ENCODE data around the gene CDKN2AIP. TPM values are rescaled to one million over a fixed set of nuclear protein-coding genes. Genes with fewer than 3 reads are reported as not detected.

Gene CDKN2AIP, protein sequence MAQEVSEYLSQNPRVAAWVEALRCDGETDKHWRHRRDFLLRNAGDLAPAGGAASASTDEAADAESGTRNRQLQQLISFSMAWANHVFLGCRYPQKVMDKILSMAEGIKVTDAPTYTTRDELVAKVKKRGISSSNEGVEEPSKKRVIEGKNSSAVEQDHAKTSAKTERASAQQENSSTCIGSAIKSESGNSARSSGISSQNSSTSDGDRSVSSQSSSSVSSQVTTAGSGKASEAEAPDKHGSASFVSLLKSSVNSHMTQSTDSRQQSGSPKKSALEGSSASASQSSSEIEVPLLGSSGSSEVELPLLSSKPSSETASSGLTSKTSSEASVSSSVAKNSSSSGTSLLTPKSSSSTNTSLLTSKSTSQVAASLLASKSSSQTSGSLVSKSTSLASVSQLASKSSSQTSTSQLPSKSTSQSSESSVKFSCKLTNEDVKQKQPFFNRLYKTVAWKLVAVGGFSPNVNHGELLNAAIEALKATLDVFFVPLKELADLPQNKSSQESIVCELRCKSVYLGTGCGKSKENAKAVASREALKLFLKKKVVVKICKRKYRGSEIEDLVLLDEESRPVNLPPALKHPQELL
- 20.4 and 22.6 TPM in 2 replicates for total RNA-seq

DNA sequence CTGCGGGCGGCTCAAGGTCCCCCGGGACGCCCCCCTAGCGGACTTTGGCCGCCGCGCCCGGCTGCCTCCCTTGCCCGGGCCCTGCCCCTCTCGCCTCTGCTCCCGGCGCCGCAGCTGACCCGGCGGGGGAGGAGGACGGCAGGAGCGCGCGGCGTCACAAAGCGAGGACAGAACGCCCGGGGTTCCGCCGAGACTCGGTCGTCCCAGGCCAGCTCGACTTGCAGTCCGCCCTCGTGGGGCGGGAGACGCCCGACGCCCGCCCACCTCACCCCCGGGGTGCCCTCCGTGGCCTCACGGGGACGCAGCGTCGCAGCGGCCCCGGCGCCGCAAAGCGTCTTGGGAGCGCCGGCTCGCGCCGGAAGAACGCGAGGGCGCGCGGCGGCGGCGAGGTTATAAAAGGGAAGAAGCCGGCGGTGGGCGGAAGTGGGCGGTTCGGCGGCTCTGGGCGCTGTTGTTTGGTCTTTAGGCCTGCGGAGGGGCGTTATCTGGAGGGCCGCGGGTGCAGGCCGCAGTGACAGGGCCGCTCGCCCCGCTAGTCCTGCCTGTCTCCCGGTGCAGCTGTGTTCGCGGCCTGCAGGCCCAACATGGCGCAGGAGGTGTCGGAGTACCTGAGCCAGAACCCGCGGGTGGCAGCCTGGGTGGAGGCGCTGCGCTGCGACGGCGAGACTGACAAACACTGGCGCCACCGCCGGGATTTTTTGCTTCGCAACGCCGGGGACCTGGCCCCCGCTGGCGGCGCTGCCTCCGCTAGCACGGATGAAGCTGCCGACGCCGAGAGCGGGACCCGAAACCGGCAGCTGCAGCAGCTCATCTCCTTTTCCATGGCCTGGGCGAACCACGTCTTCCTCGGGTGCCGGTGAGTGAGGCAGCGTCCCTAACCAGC is at the start of gene CDKN2AIP:
TSS of gene CDKN2AIP (plus strand) at position 423 of the 883 bp plus-strand sequence. CDS start at position 585, 162 bp downstream.

Other genes with a start within 250 kb of the CDKN2AIP start
- not detected in 2 replicates for gene CLDN22, start 124.4 kb upstream of the CDKN2AIP start, total RNA-seq
- not detected in 2 replicates for gene CLDN24, start 122.2 kb upstream of the CDKN2AIP start, total RNA-seq
- gene ING2, start 60.4 kb downstream of the CDKN2AIP start, total RNA-seq = 8.6 and 19.6 TPM in 2 replicates
- gene RWDD4, start 214.5 kb downstream of the CDKN2AIP start, total RNA-seq = 17.5 and 20.8 TPM in 2 replicates
- gene TRAPPC11, start 214.7 kb downstream of the CDKN2AIP start, total RNA-seq = 58.1 and 68.2 TPM in 2 replicates